Mesodermal cell (in vitro differentiated cells): ENCODE data around the gene ARNT2. TPM values are rescaled to one million over a fixed set of nuclear protein-coding genes. Genes with fewer than 3 reads are reported as not detected.

Source experiments
- H3K27ac ChIP-seq: 2 replicates; pipeline ENCODE4 v1.7.0; 2013; ENCODE audit warnings: mild to moderate bottlenecking, low read depth, low read length, moderate library complexity; ENCODE audit not compliant: severe bottlenecking
- H3K36me3 ChIP-seq: 2 replicates; pipeline ENCODE4 v1.7.1; 2013; ENCODE audit warnings: mild to moderate bottlenecking, low read length, moderate library complexity; ENCODE audit not compliant: control insufficient read depth, insufficient read depth
- H3K4me1 ChIP-seq: one replicate; pipeline ENCODE4 v1.7.1; 2013; ENCODE audit warnings: mild to moderate bottlenecking, low read length; ENCODE audit not compliant: insufficient read depth, control insufficient read depth, poor library complexity, severe bottlenecking
- H3K4me3 ChIP-seq: 2 replicates; pipeline ENCODE4 v1.7.0; 2013; ENCODE audit warnings: low read length, control low read depth, mild to moderate bottlenecking; ENCODE audit not compliant: insufficient read depth, poor library complexity, severe bottlenecking; ENCODE audit errors: extremely low read depth
- H3K9me3 ChIP-seq: 2 replicates; pipeline ENCODE4 v1.7.1; 2013; ENCODE audit warnings: mild to moderate bottlenecking, low read length, moderate library complexity; ENCODE audit not compliant: control insufficient read depth
- WGBS, 2 experiments: methylation state at CpG; one replicate each; pipeline ENCODE4 v1.1.5; 2013; ENCODE audit warnings: missing lambda C conversion rate in 2 of 2; ENCODE audit not compliant: insufficient coverage in 2 of 2; 5-methylcytosine and 5-hydroxymethylcytosine counted together
- polyA plus RNA-seq, 2 experiments: library from polyadenylated mRNA; stranded (reverse); fragments of 50-300 nt; gene quantifications; one replicate each; pipeline ENCODE4 v1.2.3, GENCODE V29; 2013

ARNT2 gene
- polyA plus RNA-seq (2013, experiment 1 of 2): 6.2 TPM
- 5.2 TPM for polyA plus RNA-seq (2013, experiment 2 of 2)

DNA sequence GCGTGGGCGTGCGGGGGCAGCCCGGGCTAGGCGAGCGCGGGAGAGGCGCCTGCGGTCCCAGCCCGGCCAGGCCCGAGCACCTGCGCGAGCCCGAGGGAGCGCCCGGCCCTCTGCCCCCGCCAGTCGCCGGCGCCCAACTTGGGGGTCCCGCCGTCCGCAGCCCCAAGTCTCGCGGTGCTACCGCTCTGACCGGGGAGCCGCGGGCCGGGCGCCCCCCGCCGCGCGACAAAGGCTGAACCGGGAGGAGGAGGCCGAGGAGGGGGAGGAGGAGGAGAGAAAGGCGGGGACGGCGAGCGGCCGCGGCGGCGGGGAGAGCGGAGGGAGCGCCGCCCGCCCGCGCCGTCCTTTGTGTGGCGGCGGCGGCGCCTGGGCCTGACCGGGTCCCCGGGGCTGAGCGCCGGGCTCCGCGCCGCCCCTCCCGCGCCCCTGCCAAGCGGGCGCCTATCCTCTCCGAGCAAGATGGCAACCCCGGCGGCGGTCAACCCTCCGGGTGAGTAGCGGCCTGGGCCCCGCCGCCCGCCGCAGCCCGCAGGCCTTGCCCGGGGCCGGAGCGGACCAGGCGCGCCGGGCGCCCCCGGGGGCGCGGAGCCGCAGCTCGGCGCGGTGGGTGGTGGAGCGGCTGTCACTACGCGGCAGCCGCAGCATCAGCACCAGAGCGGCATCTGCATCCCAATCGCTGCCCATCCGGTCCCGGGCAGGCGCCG lies at the start of gene ARNT2:
TSS of gene ARNT2 (plus strand) at position 326 of the 704 bp plus-strand sequence. CDS start at position 460, 134 bp downstream.
- Histone ChIP-seq H3K9me3 (no peaks in the 10 kb centered on the region), H3K27ac (peak within 1 kb of the TSS; percentile 49), H3K4me1 (peaks cover 17% of the 10 kb centered on the region), H3K36me3 (no peaks in the 10 kb centered on the region), H3K4me3 (peak within 1 kb of the TSS; percentile 47)
- 1% methylated on average over 53 to 90 of the region's 102 CpGs for WGBS, 2 experiments

DNA sequence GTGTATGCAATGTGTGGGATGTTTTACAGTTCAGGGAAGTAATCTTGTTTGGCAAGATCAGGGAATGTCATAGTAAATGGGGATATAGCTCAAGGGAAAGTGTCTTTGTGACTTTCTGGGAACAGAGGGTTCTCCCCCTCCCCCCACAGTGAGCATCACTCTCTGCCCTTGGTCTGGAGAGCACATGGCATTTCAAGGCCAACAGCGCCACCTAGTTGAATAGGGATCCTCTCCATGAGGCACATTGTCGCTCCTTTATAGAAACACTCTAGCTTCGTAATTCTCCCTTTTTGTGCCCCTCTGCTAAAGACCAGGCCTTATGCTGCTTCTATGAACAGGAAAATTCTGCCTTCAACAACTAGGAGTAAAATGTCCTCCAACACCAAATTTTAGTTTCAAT lies 37.1 kb upstream of the ARNT2 start:
- H3K4me1 ChIP-seq: no peaks in the 10 kb centered on the region
- H3K4me3 ChIP-seq: no peak overlapping the region
- no peak overlapping the region for H3K27ac ChIP-seq
- H3K36me3 ChIP-seq: no peaks in the 10 kb centered on the region
- peaks cover 24% of the 10 kb centered on the region for H3K9me3 ChIP-seq
- 69 to 79% methylated on average over 3 of the region's 3 CpGs for WGBS, 2 experiments

DNA sequence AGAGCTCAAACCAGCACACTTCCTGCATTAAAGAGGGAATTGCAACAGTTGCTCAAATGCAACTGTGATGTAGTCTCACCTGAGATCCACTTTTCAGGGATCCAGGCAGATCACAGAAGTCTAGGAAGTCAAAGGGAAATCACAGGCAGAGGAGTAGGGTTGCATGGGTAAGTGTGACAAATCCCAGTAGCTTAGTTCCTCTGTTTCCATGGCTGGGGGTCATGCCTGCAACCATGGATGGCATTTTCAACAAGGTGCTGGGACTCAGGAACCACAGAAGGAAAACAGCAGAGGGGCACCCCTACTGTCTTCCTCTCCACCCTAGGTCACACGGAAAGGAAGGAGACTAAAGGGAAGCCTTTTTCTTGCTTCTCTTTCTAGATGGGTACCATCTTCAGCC lies 36.5 kb upstream of the ARNT2 start:
- Histone ChIP-seq H3K27ac (no peak overlapping the region), H3K4me1 (no peaks in the 10 kb centered on the region), H3K4me3 (no peak overlapping the region), H3K9me3 (peaks cover 24% of the 10 kb centered on the region), H3K36me3 (no peaks in the 10 kb centered on the region)
- 67% methylated on average over 1 of the region's 1 CpG; no CpG with 5 or more reads in 1 of the 2 experiments for WGBS, 2 experiments

GRCh38 chr15:80371924-80372323 lies 32.3 kb upstream of the ARNT2 start:
- Histone ChIP-seq H3K4me1 (no peaks in the 10 kb centered on the region), H3K4me3 (no peak overlapping the region), H3K9me3 (peaks cover 19% of the 10 kb centered on the region), H3K36me3 (no peaks in the 10 kb centered on the region), H3K27ac (no peak overlapping the region)
- WGBS, 2 experiments: 100% methylated on average over 1 of the region's 2 CpGs; no CpG with 5 or more reads in 1 of the 2 experiments

DNA sequence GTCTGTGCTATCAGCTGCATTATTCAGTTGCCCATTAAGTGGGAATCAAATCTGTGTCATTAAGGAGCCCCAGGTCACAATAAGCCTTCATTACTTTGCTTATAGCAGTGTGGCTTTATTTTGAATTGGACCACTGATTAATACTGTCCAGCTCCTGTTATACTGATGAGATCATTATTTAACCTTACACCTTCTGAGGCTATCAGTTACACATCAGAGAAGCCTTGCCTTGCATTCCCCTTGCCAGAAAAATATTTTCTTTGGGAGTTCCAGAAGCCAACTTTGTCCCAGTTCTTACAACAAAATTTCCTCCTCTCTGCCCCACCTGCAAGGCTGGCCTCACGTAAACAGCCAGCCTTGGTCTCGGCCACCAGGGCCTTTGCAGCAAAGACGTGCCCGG lies 29.7 kb upstream of the ARNT2 start:
- H3K27ac ChIP-seq: no peak overlapping the region
- H3K36me3 ChIP-seq: no peaks in the 10 kb centered on the region
- no peak overlapping the region for H3K4me3 ChIP-seq
- WGBS, 2 experiments: 85 to 100% methylated on average over 2 to 3 of the region's 4 CpGs
- no peaks in the 10 kb centered on the region for H3K4me1 ChIP-seq
- no peaks in the 10 kb centered on the region for H3K9me3 ChIP-seq

DNA sequence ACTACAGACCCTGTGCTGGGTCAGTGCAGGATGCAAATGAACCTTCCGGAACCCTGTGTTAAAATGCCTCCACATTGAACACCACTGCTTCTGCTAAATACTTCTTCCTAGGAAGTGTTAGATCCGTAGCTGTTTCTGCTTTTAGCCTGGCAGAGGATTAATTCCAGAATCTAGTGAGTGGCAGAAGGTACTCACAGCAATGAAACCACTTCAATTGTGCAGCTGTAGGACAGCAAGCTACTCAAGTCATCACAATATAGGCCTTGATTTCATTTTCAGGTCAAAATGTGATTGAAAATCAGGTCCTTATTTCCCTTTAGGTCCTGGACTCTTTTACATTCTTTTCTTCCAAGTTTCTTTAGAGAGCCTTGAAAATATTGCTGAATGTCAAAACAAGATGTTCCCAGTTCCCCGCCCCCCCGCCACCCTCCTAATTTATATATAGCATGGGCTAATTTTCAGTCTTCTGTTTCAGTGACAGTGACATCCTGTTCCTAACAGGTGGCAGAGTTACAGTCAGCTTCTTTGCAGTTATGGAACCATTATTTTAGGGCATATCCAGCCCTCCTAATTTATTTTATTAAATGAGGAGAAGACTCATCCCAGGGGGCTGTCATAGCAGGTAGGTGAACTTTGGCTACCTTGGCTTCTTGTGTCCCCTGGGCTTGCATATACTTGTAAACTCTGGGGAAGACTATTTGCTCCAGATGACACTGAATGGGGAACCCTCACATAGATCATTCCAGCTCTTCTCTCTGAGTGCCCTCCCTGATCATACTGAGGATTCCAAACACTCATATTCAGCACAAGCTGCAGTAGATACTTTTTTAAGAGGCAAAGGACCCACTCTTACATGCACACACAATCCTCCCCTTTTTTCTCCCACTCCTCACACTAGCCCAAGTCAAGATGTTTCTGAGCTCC lies 28.0 kb upstream of the ARNT2 start:
- Histone ChIP-seq H3K4me3 (no peak overlapping the region), H3K36me3 (no peaks in the 10 kb centered on the region), H3K4me1 (no peaks in the 10 kb centered on the region), H3K27ac (no peak overlapping the region), H3K9me3 (no peaks in the 10 kb centered on the region)
- WGBS, 2 experiments: 75 to 89% methylated on average over 1 to 2 of the region's 4 CpGs

DNA sequence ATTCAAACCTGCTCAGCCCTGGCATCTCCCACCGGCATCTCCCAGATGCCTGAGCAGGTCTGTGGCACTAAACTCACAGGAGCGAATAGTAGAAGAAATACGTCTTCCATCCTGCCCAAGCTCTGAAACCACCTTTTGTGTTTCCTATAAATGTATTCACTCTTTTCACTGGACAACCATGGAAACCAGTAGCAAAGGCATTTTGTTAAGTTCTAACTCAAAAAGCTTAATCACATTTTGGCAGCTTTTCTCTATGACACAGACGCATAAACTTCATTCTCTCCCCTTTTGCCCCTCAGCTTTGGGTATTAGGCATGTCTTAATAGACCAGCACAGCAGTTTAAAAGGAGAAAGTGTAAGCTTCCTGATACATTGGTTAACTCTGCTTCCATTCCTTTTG lies 24.5 kb upstream of the ARNT2 start:
- H3K36me3 ChIP-seq: no peaks in the 10 kb centered on the region
- WGBS, 2 experiments: 86 to 94% methylated on average over 3 to 4 of the region's 4 CpGs
- H3K4me3 ChIP-seq: no peak overlapping the region
- H3K9me3 ChIP-seq: peaks cover 3% of the 10 kb centered on the region
- H3K4me1 ChIP-seq: no peaks in the 10 kb centered on the region
- H3K27ac ChIP-seq: no peak overlapping the region

DNA sequence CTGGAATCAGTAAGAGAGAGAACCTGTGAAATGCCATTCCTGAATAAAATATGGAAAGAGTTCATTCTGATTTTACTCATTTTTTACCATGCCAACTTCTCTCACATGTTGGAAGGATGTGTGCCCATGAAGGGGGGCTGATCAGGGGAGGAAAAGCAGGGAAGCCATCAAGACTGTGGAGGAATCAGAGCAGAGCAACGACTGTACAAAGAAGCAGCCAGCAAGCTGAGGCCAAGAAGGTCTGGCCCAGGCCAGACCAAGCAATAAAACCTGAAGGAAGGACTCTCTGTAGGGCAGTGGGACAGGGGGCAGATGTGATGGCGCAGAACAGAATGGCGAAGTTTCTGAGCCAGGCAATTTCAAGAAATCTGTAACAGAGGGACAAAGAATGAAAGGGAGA lies 24.0 kb upstream of the ARNT2 start:
- Histone ChIP-seq H3K27ac (no peak overlapping the region), H3K36me3 (no peaks in the 10 kb centered on the region), H3K9me3 (peaks cover 3% of the 10 kb centered on the region), H3K4me1 (no peaks in the 10 kb centered on the region), H3K4me3 (no peak overlapping the region)
- 90 to 93% methylated on average over 3 of the region's 3 CpGs for WGBS, 2 experiments

GRCh38 chr15:80382285-80382684 lies 21.9 kb upstream of the ARNT2 start:
- Histone ChIP-seq H3K9me3 (peaks cover 3% of the 10 kb centered on the region), H3K4me3 (no peak overlapping the region), H3K36me3 (no peaks in the 10 kb centered on the region), H3K27ac (no peak overlapping the region), H3K4me1 (no peaks in the 10 kb centered on the region)
- WGBS, 2 experiments: 100% methylated on average over 1 of the region's 3 CpGs; no CpG with 5 or more reads in 1 of the 2 experiments

- no CpG with 5 or more reads among the region's 3 CpGs for WGBS, 2 experiments
- no peak overlapping the region for H3K4me3 ChIP-seq
Measured at GRCh38 chr15:80384432-80384831, 19.8 kb upstream of the ARNT2 start.

More at GRCh38 chr15:80384432-80384831, 19.8 kb upstream of the ARNT2 start:
- Histone ChIP-seq H3K4me1 (no peaks in the 10 kb centered on the region), H3K27ac (no peak overlapping the region), H3K36me3 (no peaks in the 10 kb centered on the region), H3K9me3 (peaks cover 3% of the 10 kb centered on the region)
